Neural progenitor cell (in vitro differentiated cells): ENCODE data around the gene ADARB2.

Experiments
- CTCF ChIP-seq: fragments of 200-600 bp; sonication (generic); IDR thresholded peaks from 2 replicates; pipeline ENCODE4 v1.5.1; 2017; ENCODE audit warnings: antibody characterized with exemption, mild to moderate bottlenecking
- EZH2phosphoT487 ChIP-seq: fragments of 200-600 bp; sonication (generic); IDR thresholded peaks from 2 replicates; pipeline ENCODE4 v1.6.1; 2017; ENCODE audit warnings: antibody characterized with exemption

GRCh38 chr10:1504286-1504685 is 233.0 kb downstream of the ADARB2 start:
- TF ChIP-seq CTCF (no peak), EZH2phosphoT487 (no peak)
